Measurements from ENCODE around the gene AGFG2.

Gene AGFG2

DNA sequence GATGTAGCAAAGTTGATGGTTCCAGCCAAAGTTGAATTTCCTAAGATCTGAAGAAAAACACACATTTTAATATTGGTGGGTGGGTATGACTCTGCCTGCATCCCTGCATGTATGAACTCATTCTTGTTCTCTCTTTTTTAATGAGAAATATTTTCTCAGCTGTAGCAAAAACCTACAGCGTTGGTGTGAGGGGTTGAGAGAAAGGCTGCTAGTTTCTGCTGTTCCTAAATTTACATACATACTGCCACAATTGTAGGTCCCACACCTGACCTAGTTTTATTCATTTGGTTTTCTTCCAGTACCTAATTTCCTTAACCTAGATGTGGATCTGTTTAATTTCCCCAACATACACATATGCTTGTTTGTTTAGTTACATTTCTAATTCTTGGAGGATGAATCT is 4.6 kb downstream of the AGFG2 start:
- no peak for TF ChIP-seq CTCF (IDR thresholded peaks at IDR 0.05)
- H3K9me3 ChIP-seq, result no peaks in the 10 kb centered on the region
- H3K4me1 ChIP-seq (ENCODE audit: control insufficient read depth in 1 of 2, insufficient read depth in 1 of 2, low read depth in 1 of 2, low read length in 1 of 2), result peaks cover 10 to 14% of the 10 kb centered on the region in 2 experiments
- H3K4me3 ChIP-seq (ENCODE audit: low read depth in 1 of 2, low read length in 1 of 2), result no peak overlapping the region
- H3K27me3 ChIP-seq, result peaks cover 8% of the 10 kb centered on the region
- no peaks in the 10 kb centered on the region for H3K36me3 ChIP-seq
- no peak overlapping the region for H3K27ac ChIP-seq

- no peak for TF ChIP-seq CTCF (IDR thresholded peaks at IDR 0.05)
- Histone ChIP-seq H3K4me3 (ENCODE audit: low read depth in 1 of 2, low read length in 1 of 2) (no peak overlapping the region), H3K27me3 (peaks cover 8% of the 10 kb centered on the region), H3K9me3 (no peaks in the 10 kb centered on the region), H3K36me3 (no peaks in the 10 kb centered on the region), H3K4me1 (ENCODE audit: control insufficient read depth in 1 of 2, insufficient read depth in 1 of 2, low read depth in 1 of 2, low read length in 1 of 2) (peaks cover 8 to 9% of the 10 kb centered on the region in 2 experiments), H3K27ac (no peak overlapping the region)
These were observed 5.4 kb downstream of the AGFG2 start for GRCh38 chr7:100544386-100544785.

GRCh38 chr7:100544967-100545359 is 6.0 kb downstream of the AGFG2 start:
- H3K9me3 ChIP-seq, result no peaks in the 10 kb centered on the region
- H3K27ac ChIP-seq, result no peak overlapping the region
- TF ChIP-seq CTCF (IDR thresholded peaks at IDR 0.05), result no peak
- no peaks in the 10 kb centered on the region for H3K36me3 ChIP-seq
- H3K4me1 ChIP-seq (ENCODE audit: control insufficient read depth in 1 of 2, insufficient read depth in 1 of 2, low read depth in 1 of 2, low read length in 1 of 2), result peaks cover 6 to 7% of the 10 kb centered on the region in 2 experiments
- H3K27me3 ChIP-seq, result peaks cover 6% of the 10 kb centered on the region
- H3K4me3 ChIP-seq (ENCODE audit: low read depth in 1 of 2, low read length in 1 of 2), result no peak overlapping the region

- Histone ChIP-seq H3K9me3 (no peaks in the 10 kb centered on the region), H3K4me3 (ENCODE audit: low read depth in 1 of 2, low read length in 1 of 2) (no peak overlapping the region), H3K27me3 (peaks cover under 1% of the 10 kb centered on the region), H3K27ac (no peak overlapping the region), H3K36me3 (no peaks in the 10 kb centered on the region), H3K4me1 (ENCODE audit: control insufficient read depth in 1 of 2, insufficient read depth in 1 of 2, low read depth in 1 of 2, low read length in 1 of 2) (peaks cover 9 to 10% of the 10 kb centered on the region in 2 experiments)
- TF ChIP-seq CTCF (IDR thresholded peaks at IDR 0.05), result no peak
These were observed 6.5 kb downstream of the AGFG2 start for GRCh38 chr7:100545360-100546128.

GRCh38 chr7:100546129-100546925 is 7.3 kb downstream of the AGFG2 start:
- Histone ChIP-seq H3K4me1 (ENCODE audit: control insufficient read depth in 1 of 2, insufficient read depth in 1 of 2, low read depth in 1 of 2, low read length in 1 of 2) (peaks cover 11% of the 10 kb centered on the region in 2 experiments), H3K9me3 (no peaks in the 10 kb centered on the region), H3K27ac (no peak overlapping the region), H3K27me3 (no peaks in the 10 kb centered on the region), H3K36me3 (no peaks in the 10 kb centered on the region), H3K4me3 (ENCODE audit: low read depth in 1 of 2, low read length in 1 of 2) (no peak overlapping the region)
- no peak for TF ChIP-seq CTCF (IDR thresholded peaks at IDR 0.05)
